Pons (tissue), 1 donor: ENCODE results near the gene FRMPD1.

Experiments
- DNase-seq: peaks from one replicate; pipeline ENCODE4 v3.0.0-alpha.2; 2016; ENCODE audit warnings: low spot score

The FRMPD1 gene

GRCh38 chr9:37776328-37776727 is 125.6 kb downstream of the FRMPD1 start:
- DNase-seq: no peak

GRCh38 chr9:37778534-37778933 is 127.8 kb downstream of the FRMPD1 start:
- DNase-seq: no peak

GRCh38 chr9:37784291-37784615 is 133.5 kb downstream of the FRMPD1 start:
- no peak for DNase-seq

- DNase-seq: peak; percentile 89
These were observed 134.1 kb downstream of the FRMPD1 start, which contains the start of gene EXOSC3 for GRCh38 chr9:37784616-37785483. Gene EXOSC3, minus strand, starts transcription at chr9:37785064. Its CDS starts 20 bp downstream, at chr9:37785044.

- DNase-seq: no peak
These were observed 136.3 kb downstream of the FRMPD1 start for GRCh38 chr9:37787059-37787458.

GRCh38 chr9:37788332-37788731 is 137.6 kb downstream of the FRMPD1 start:
- no peak for DNase-seq

- no peak for DNase-seq
These were observed 139.3 kb downstream of the FRMPD1 start for GRCh38 chr9:37790096-37790495.

GRCh38 chr9:37792122-37792521 is 141.4 kb downstream of the FRMPD1 start:
- DNase-seq: no peak

- no peak for DNase-seq
These were observed 145.5 kb downstream of the FRMPD1 start for GRCh38 chr9:37796232-37796631.
